Endodermal cell (in vitro differentiated cells): ENCODE data around the gene RPIA. TPM values are rescaled to one million over a fixed set of nuclear protein-coding genes. Genes with fewer than 3 reads are reported as not detected.

ENCODE experiments used
- DNase-seq: peaks from one replicate; pipeline ENCODE4 v3.0.0-alpha.2; 2017
- H3K27ac ChIP-seq: 2 replicates; pipeline ENCODE4 v1.5.1; 2013; ENCODE audit warnings: mild to moderate bottlenecking, low read depth, low read length, moderate library complexity
- H3K27me3 ChIP-seq: 2 replicates; pipeline ENCODE4 v1.6.1; 2013; ENCODE audit warnings: mild to moderate bottlenecking, low read length, moderate library complexity; ENCODE audit not compliant: insufficient read depth, control insufficient read depth, poor library complexity, severe bottlenecking
- H3K36me3 ChIP-seq: 2 replicates; pipeline ENCODE4 v1.7.0; 2013; ENCODE audit warnings: mild to moderate bottlenecking, low read length, moderate library complexity; ENCODE audit not compliant: control insufficient read depth, insufficient read depth
- H3K4me1 ChIP-seq: one replicate; pipeline ENCODE4 v1.7.0; 2013; ENCODE audit warnings: low read length; ENCODE audit not compliant: control insufficient read depth, insufficient read depth
- H3K4me3 ChIP-seq: 2 replicates; pipeline ENCODE4 v1.5.1; 2013; ENCODE audit warnings: mild to moderate bottlenecking, low read length, moderate library complexity
- H3K9ac ChIP-seq: 2 replicates; pipeline ENCODE4 v1.6.1; 2013; ENCODE audit warnings: mild to moderate bottlenecking, low read length, moderate library complexity; ENCODE audit not compliant: poor library complexity, severe bottlenecking; ENCODE audit errors: extremely low read depth
- H3K9me3 ChIP-seq: 2 replicates; pipeline ENCODE4 v1.6.1; 2013; ENCODE audit warnings: mild to moderate bottlenecking, low read length, moderate library complexity; ENCODE audit not compliant: control insufficient read depth
- H3K27ac Mint-ChIP-seq: 2 replicates; pipeline ENCODE4 v1.8.0; 2020; ENCODE audit warnings: mixed read lengths
- H3K27me3 Mint-ChIP-seq: 2 replicates; pipeline ENCODE4 v1.8.0; 2021; ENCODE audit warnings: mild to moderate bottlenecking, mixed read lengths; ENCODE audit not compliant: insufficient read depth
- H3K36me3 Mint-ChIP-seq: 2 replicates; pipeline ENCODE4 v1.8.0; 2020; ENCODE audit warnings: low read depth, mixed read lengths
- H3K4me1 Mint-ChIP-seq: 2 replicates; pipeline ENCODE4 v1.8.0; 2020; ENCODE audit warnings: mixed read lengths
- H3K4me3 Mint-ChIP-seq: 2 replicates; pipeline ENCODE4 v1.8.0; 2020; ENCODE audit warnings: mild to moderate bottlenecking, moderate library complexity, mixed read lengths
- H3K9me3 Mint-ChIP-seq: 2 replicates; pipeline ENCODE4 v1.8.0; 2020; ENCODE audit warnings: mild to moderate bottlenecking, mixed read lengths
- WGBS, 2 experiments: methylation state at CpG; one replicate each; pipeline versions ENCODE4 v1.1.5 to v1.1.7; 2013; ENCODE audit warnings: missing lambda C conversion rate in 2 of 2, mixed read lengths in 1 of 2; ENCODE audit not compliant: insufficient coverage in 1 of 2, insufficient read length in 1 of 2; 5-methylcytosine and 5-hydroxymethylcytosine counted together
- total RNA-seq, 2 donors: library from RNA; stranded (reverse); fragmentation: NEBNext Ultra II Directional in 1 of 2; extraction: Animal tissue kit (Norgen Biotek cat#: 25700) in 1 of 2; gene quantifications; 2 replicates in 1 of 2; 3 replicates in 1 of 2; pipeline ENCODE4 v1.2.1, GENCODE V29; 2021
- TF ChIP-seq, protein P1 (sequence below): fragments of 200-600 bp; sonication (generic); conservative IDR thresholded peaks from 2 replicates; pipeline ENCODE4 v1.5.0; 2021; ENCODE audit warnings: antibody characterized with exemption, mild to moderate bottlenecking

RPIA gene
- total RNA-seq, 2 donors from 2014 or later = 16.2 to 26.0 TPM

DNA sequence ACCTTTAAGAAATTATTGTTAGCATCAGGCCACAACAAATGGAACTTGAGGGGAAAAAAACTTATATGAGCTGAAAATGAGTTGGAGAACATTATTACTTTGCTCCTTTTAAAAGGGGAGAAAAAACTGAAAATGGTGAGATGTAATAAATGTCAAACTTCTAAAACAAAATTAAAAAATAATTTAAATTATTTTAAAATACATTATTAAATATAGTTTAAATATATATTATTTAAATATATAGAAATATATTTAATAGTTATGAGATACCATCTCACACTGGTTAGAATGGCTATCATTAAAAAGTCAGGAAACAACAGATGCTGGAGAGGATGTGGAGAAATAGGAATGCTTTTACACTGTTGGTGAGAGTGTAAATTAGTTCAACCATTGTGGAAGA is 28.9 kb downstream of the RPIA start:
- H3K36me3 Mint-ChIP-seq = peaks cover 58% of the 10 kb centered on the region
- H3K4me3 Mint-ChIP-seq = no peak overlapping the region
- DNase-seq = no peak

DNA sequence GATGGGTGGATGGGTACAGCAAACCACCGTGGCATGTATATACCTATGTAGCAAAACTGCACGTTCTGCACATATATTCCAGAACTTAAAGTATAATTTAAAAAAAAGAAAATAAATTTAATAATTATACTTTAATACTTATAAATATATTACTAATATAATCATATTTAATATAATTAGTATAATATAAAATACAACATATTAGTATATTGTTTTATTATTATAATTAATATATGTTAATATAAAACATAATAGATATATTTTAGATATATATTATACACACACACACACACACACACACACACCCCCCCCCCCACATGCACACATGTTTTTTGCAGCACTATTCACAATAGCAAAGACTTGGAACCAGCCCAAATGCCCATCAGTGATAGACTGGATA is 29.8 kb downstream of the RPIA start:
- Histone ChIP-seq H3K4me3 (no peak overlapping the region), H3K36me3 (peaks cover 33% of the 10 kb centered on the region), H3K4me1 (peaks cover 3% of the 10 kb centered on the region), H3K27ac (no peak overlapping the region), H3K27me3 (no peaks in the 10 kb centered on the region), H3K9ac (no peak overlapping the region), H3K9me3 (peaks cover 65% of the 10 kb centered on the region)
- WGBS, 2 experiments = no CpG with 5 or more reads among the region's 2 CpGs
- peaks cover 50% of the 10 kb centered on the region for H3K36me3 Mint-ChIP-seq
- peaks cover 6% of the 10 kb centered on the region for H3K4me1 Mint-ChIP-seq
- H3K27me3 Mint-ChIP-seq = no peaks in the 10 kb centered on the region
- H3K9me3 Mint-ChIP-seq = peaks cover 59% of the 10 kb centered on the region
- no peak overlapping the region for H3K27ac Mint-ChIP-seq
- no peak for DNase-seq
- TF ChIP-seq, protein P1, sequence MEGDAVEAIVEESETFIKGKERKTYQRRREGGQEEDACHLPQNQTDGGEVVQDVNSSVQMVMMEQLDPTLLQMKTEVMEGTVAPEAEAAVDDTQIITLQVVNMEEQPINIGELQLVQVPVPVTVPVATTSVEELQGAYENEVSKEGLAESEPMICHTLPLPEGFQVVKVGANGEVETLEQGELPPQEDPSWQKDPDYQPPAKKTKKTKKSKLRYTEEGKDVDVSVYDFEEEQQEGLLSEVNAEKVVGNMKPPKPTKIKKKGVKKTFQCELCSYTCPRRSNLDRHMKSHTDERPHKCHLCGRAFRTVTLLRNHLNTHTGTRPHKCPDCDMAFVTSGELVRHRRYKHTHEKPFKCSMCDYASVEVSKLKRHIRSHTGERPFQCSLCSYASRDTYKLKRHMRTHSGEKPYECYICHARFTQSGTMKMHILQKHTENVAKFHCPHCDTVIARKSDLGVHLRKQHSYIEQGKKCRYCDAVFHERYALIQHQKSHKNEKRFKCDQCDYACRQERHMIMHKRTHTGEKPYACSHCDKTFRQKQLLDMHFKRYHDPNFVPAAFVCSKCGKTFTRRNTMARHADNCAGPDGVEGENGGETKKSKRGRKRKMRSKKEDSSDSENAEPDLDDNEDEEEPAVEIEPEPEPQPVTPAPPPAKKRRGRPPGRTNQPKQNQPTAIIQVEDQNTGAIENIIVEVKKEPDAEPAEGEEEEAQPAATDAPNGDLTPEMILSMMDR = no peak
- no peak overlapping the region for H3K4me3 Mint-ChIP-seq

More for the DNA sequence above, 28.9 kb downstream of the RPIA start:
- Histone ChIP-seq H3K27me3 (no peaks in the 10 kb centered on the region), H3K27ac (no peak overlapping the region), H3K36me3 (peaks cover 34% of the 10 kb centered on the region), H3K9ac (no peak overlapping the region), H3K9me3 (peaks cover 67% of the 10 kb centered on the region), H3K4me3 (peak overlapping the region; percentile 44), H3K4me1 (peaks cover 3% of the 10 kb centered on the region)
- peaks cover 14% of the 10 kb centered on the region for H3K4me1 Mint-ChIP-seq
- H3K27me3 Mint-ChIP-seq = no peaks in the 10 kb centered on the region
- no peak overlapping the region for H3K27ac Mint-ChIP-seq
- peaks cover 68% of the 10 kb centered on the region for H3K9me3 Mint-ChIP-seq
- TF ChIP-seq, protein P1 = no peak

DNA sequence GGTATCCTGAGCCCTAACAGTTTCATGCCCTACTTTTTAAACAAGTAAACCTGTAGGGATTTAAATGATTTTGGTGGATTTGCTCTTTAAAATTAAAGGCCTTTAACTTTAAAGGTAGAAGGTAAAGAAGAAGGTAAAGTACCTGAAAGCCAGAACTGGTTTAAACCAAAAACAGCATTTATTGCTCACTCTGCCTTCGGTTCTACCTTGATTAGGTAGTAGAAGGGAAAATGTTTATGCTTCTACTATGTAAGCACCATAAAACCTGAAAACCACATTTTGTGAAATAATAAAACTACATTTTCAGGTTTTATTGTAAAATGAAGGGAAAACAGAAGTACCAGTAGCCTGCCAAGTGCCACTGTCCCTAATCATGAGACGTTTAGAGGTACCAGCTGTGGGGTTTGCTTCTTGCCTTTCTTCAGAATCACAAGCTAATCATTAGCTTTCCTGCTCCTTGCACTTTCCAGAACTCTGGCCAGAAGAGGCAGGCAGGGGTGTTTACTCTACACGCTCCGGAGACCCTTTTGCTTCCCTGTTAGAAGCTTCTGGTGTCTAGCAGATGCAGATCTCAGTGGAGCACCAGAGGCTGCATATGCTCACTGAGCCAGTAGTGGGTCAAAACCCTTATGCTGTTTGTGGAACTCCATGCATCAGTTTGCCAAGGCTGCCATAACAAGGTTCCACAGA is 33.3 kb downstream of the RPIA start:
- H3K9ac ChIP-seq = no peak overlapping the region
- Mint-ChIP-seq H3K4me3 (no peak overlapping the region), H3K36me3 (peaks cover 31% of the 10 kb centered on the region), H3K4me1 (peaks cover 9% of the 10 kb centered on the region), H3K27ac (no peak overlapping the region), H3K9me3 (peaks cover 29% of the 10 kb centered on the region), H3K27me3 (no peaks in the 10 kb centered on the region)
- H3K4me1 ChIP-seq = no peaks in the 10 kb centered on the region
- H3K4me3 ChIP-seq = no peak overlapping the region
- H3K27ac ChIP-seq = no peak overlapping the region
- no peak for DNase-seq
- WGBS, 2 experiments = 90% methylated on average over 2 to 4 of the region's 4 CpGs
- H3K36me3 ChIP-seq = peaks cover 14% of the 10 kb centered on the region
- H3K27me3 ChIP-seq = no peaks in the 10 kb centered on the region
- TF ChIP-seq, protein P1 = no peak
- H3K9me3 ChIP-seq = peaks cover 29% of the 10 kb centered on the region
